Kidney glomerular epithelial cell (primary cell): ENCODE results near the gene DESI2.
"Not testable (repeated sequence)": the region's sequence is repeated elsewhere in the genome, so short reads cannot be mapped to it uniquely, and the experiment has no call there.

Experiments used
- DNase-seq: peaks from one replicate; lab custom pipeline; 2025; lab: John Stamatoyannopoulos, UW

DESI2 gene

GRCh38 chr1:244705261-244706234 lies 52.6 kb downstream of the DESI2 start:
- DNase-seq = no peak

DNA sequence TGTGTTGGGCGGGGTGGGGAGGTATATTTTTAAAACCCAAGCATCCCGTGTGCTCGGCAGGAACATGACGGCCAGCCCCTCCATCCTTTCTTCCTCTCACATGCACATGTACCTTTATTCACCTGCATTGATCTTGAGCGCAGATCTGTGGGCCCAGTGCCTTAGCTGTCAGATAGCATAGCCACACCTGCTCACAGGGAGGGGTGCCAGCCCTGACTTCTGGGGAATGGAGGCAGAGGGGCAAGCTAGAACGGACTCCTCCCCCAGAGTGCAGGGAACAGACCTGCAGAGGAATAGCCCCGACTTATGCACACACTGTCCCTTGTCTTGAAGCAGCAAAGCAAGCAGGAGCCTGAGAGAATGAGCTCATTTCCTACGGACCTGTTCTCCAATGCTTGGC lies 56.1 kb downstream of the DESI2 start:
- DNase-seq = no peak

DNA sequence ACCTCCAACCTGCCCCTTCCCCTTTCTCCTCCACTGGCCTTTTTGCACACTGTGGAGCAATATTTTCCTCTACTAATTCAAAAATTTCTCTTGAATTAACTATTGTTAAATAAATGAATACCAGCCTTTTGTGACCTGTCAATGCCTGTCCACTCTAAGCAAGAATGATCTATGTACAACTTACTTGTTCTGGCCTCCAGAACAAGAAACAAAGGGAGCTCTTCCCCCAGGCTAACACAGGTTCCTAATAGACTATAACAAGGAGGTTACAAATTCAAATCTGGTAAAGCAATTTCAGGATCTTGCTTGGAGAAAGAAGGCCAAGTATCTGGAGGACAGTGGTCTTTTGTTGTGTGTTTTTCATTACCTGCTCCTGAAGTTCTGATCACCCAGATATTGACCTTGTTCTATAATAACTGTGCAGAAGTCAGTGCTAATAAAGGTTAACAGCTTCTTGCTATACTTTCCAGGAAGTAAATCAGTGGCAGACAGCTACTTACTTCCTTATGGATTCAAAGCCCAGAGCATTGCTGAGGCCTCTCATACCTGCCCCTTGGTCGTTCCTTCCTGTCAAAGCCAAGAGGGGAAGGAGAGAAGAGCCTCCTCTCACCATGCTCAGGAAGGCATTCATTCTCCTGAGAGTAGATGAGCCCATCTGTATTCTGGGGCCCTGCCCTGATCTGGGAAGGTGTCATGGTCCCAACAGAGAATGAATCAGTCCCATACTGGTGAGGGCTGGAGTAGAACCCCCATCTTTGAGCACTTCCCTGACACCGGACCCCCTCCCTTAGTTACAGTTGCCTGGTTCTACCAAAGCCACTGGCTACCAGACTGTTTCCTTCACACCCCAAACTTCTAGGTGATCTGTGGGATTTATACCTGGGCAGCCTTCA lies 56.8 kb downstream of the DESI2 start:
- DNase-seq = no peak

DNA sequence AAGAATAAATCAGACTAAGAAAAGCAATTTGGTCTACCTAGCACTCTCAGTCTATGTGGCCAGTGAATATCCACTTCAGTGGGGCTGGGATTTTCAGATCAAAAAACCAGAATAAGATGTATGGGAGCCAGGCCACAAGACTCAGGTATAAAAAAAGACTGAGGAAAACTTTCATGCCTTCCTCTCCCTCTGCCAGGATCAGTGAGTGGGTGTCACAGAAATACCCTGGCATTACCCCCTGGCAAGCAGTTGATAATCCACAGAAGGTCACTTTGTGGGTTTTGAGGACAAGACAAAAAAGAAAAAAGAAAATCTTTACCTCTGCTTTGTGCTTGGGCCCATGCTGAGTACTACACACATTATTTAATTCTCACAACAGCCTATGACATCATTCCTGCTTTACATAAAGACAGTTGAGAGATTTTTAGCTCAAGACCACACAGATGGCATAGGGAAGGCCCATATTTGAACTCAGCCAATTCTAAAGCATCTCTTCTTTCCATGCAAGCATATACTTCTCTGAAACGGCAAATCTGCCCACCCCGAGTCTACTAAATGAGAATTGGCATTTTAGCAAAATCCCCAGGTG lies 57.6 kb downstream of the DESI2 start:
- DNase-seq = no peak

DNA sequence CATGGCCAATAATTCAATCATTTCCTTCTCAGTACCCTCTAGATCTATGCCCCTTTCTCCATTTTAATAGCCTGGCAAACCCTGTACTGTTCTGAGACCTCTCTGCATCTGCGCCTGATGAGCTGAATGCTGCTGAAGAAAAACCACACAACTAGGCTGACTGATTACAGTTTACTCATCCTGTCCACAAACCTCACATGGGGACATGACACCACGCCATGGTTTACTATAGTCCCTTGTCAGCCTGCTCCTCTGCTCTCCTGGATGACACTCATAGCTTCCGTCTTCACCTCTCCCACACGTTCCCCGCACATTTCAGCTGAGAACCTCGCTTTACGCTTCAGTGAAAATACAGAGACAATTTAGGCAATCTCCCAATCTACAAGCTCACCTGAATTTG lies 59.7 kb downstream of the DESI2 start:
- no peak for DNase-seq

- no peak for DNase-seq
Measured at GRCh38 chr1:244713332-244713731, 60.4 kb downstream of the DESI2 start.

GRCh38 chr1:244727871-244728474 lies 75.0 kb downstream of the DESI2 start:
- no peak for DNase-seq

GRCh38 chr1:244730153-244730933 lies 77.4 kb downstream of the DESI2 start:
- DNase-seq = peak; percentile 56

- DNase-seq = no peak
Measured at GRCh38 chr1:244730934-244731434, 78.1 kb downstream of the DESI2 start.

DNA sequence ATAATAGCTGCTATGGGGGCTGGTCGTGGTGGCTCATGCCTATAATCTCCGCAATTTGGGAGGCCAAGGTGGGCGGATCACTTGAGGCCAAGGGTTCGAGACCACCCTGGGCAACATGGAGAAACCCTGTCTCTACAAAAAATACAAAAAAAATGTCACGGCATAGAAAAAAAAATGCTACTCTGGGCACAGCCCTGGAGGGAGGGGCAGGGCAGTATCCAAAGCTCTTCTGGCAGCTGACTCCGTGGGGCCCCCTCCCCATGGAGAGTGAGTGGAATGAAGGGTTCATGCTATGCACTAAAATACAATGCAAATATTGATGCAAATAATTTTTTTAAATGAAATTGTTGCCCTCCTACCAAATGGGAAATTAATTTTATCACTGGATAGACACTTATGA lies 78.7 kb downstream of the DESI2 start:
- no peak for DNase-seq

- no peak for DNase-seq
Measured at GRCh38 chr1:244732851-244733450, 80.0 kb downstream of the DESI2 start.

DNA sequence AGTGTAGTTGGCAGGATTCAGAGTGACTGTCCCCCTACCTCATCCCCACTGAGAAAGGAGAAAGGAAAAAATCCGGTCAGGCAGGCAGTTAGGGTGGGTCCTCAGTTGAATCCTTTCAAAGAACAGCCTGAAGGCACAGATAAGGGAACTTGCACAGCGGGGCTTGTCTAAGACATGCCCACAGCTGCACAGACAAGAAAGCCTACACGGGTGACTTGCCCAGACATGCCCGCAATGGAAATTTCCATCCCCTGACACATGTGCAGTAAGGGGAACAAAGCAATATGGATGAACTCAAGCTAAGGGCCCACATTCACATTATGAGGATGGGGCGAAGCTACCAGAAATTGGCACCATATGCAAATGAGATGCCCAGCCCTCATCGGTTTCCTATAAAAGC lies 82.5 kb downstream of the DESI2 start:
- no peak for DNase-seq

DNA sequence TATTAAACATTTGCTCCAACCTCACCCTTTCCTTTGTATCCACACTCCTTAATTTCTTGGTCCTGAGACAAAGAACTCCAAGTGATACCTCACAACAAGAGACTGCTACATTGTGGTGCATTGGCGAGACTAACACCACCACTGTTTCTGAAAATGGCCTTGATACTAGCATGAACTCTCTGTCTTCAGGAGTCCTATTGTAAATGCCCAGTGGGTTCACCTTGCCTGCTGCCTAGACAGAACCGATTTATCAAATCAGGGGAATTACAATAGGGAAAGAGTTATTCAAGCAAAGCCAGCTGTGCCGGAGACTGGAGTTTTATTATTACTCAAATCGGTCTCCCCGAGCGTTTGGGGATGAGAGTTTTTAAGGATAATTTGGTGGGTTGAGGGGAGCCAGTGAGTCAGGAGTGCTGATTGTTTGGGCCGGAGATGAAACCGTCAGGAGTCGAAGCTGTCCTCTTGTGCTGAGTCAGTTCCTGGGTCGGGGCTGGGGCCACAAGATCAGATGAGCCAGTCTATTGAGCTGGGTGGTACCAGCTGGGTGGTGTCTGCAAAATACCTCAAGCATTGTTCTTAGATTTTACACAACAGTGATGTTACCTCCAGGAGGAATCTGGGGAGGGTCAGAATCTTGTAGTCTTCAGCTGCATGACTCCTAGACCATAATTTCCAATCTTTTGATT lies 83.1 kb downstream of the DESI2 start:
- no peak for DNase-seq

- not testable (repeated sequence) for DNase-seq
Measured at GRCh38 chr1:244739140-244739539, 86.2 kb downstream of the DESI2 start.

DNA sequence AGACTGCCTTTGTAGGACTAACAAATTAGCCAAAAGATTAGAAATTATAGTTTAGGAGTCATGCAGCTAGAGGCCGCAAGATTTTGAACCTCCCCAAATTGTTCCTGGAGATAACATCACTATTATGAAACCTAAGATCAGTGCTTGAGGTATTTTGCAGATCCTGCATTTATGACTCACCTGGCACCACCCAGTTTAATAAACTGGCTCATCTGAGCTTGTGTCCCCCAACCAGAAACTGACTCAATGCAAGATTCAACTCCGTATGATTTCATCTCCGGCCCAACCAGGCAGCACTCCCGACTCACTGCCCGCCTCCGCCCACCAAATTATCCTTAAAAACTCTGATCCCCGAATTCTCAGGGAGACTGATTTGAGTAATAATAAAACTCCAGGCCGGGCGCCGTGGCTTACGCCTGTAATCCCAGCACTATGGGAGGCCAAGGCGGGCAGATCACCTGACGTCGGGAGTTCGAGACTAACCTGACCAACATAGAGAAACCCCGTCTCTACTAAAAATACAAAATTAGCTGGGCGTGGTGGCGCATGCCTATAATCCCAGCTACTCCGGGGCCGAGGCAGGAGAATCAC lies 87.2 kb downstream of the DESI2 start:
- DNase-seq = peak; percentile 9

DNA sequence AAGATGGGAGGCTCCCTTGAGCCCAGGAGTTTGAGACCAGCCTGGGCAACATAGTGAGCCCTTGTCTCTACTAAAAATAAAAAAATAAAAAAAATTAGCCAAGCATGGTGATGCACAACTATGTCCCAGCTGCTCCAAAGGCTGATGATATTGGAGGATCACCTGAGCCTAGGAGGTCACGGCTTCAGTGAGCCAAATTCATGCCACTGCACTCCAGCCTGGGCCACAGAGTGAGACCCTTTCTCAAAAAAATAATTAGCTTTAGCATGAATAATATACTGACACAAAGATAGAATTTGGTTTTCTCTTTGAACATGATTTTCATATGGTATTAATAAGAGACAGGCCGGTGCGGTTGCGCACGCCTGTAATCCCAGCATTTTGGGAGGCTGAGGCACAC lies 88.8 kb downstream of the DESI2 start:
- DNase-seq = no peak

- no peak for DNase-seq
Measured at GRCh38 chr1:244749230-244750016, 96.5 kb downstream of the DESI2 start.

DNA sequence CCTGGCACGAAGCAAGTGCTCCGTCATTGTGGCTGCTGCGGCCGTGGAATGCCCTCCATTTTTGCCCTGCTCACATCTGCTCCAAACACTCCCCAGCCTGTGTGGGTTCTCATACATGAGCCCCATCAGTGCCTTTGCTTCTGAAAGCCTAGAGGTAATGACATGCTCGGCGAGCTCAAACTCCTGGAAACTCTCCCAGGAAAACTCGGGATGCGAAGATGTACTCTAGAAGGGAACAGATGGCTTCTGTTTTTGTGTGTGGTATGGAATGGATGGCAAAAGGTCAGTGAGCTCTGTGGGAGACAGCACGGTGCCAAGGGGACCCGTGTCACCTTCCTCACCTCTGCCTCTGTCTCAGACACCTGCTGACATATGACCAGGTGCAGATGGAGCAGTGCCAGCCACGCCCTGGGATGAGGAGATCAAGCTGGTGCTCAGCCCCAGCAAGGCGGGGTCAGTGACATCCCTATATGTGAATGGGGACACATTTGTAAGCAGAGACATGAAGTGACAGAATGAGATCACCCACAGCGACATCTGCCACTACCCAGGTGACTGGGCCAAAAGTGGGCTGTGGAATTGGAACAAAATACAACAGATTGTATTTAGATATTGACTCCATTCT lies 98.5 kb downstream of the DESI2 start:
- DNase-seq = no peak
